ENCODE results near the gene SRSF1. TPM values are rescaled to one million over a fixed set of nuclear protein-coding genes. Genes with fewer than 3 reads are reported as not detected.

Gene SRSF1
- total RNA-seq, 1 experiment from 2014 or later: 462 TPM

GRCh38 chr17:57990037-57990436, 17.0 kb downstream of the SRSF1 start:
- WGBS (ENCODE audit: extremely low coverage, insufficient read length, low lambda C conversion rate): no CpG with 5 or more reads among the region's 2 CpGs
- peak overlapping the region in 1 of 3 experiments; percentile 38; a peak in 1 of 7 replicates for H3K27ac Mint-ChIP-seq

More at GRCh38 chr17:57990037-57990436, 17.0 kb downstream of the SRSF1 start:
- H3K4me2 ChIP-seq (ENCODE audit: insufficient read depth, insufficient read length, low read length): no peak overlapping the region
- H3K4me3 Mint-ChIP-seq: peak overlapping the region in 1 of 2 experiments; percentile 50; a peak in 1 of 5 replicates
- no peak overlapping the region for H3T11ph ChIP-seq (ENCODE audit: low read length)
- H3K4ac ChIP-seq (ENCODE audit: low read depth, low read length): no peak overlapping the region
- peaks cover 12% of the 10 kb centered on the region for H3K23me2 ChIP-seq (ENCODE audit: insufficient read length, low read depth, low read length, poor library complexity, severe bottlenecking)
- TF ChIP-seq CTCF (conservative IDR thresholded peaks at IDR 0.05): no peak
- H3K9ac ChIP-seq (ENCODE audit: extremely low read depth, insufficient read length, low read length): no peak overlapping the region
- H3K27ac ChIP-seq (ENCODE audit: insufficient read length, low read depth, low read length): no peak overlapping the region
- no peak overlapping the region for H3K14ac ChIP-seq (ENCODE audit: insufficient read depth, low read length)
- H3K4me1 Mint-ChIP-seq: peaks cover 41 to 46% of the 10 kb centered on the region in 2 experiments
- no peak overlapping the region for H3K18ac ChIP-seq (ENCODE audit: insufficient read length, low read depth, low read length)
- H2AK5ac ChIP-seq (ENCODE audit: insufficient read length, low read length): no peak overlapping the region
- H4K8ac ChIP-seq (replicated peaks; ENCODE audit: insufficient read length, low read depth, low read length): no peak overlapping the region
- H3K56ac ChIP-seq (ENCODE audit: insufficient read length, low read depth, low read length): no peak overlapping the region
- DNase-seq: no peak
- peaks cover 3% of the 10 kb centered on the region; the same call in 1 of the 2 replicates for H3K4me1 ChIP-seq (ENCODE audit: insufficient read depth, low read length)
- H2BK120ac ChIP-seq (ENCODE audit: low read depth, low read length, poor library complexity, severe bottlenecking): no peak overlapping the region
- H2AFZ ChIP-seq (ENCODE audit: low read length): no peak overlapping the region
- H2BK5ac ChIP-seq (ENCODE audit: insufficient read length, low read length): no peak overlapping the region
- no peaks in the 10 kb centered on the region for H4K20me1 ChIP-seq (ENCODE audit: control insufficient read depth, insufficient read depth, insufficient read length)
- H3K79me1 ChIP-seq (ENCODE audit: insufficient read depth, low read depth, low read length, poor library complexity, severe bottlenecking): peaks cover 4% of the 10 kb centered on the region
- H4K5ac ChIP-seq (ENCODE audit: insufficient read length, low read depth, low read length): no peak overlapping the region
- no peak overlapping the region for H4K91ac ChIP-seq (ENCODE audit: insufficient read length, low read depth, low read length)
- no peak overlapping the region for H2BK20ac ChIP-seq (ENCODE audit: low read depth, low read length, poor library complexity, severe bottlenecking)
- H2BK12ac ChIP-seq (ENCODE audit: insufficient read length, low read depth, low read length): no peak overlapping the region
- H3K27me3 Mint-ChIP-seq (ENCODE audit: low read depth): no peaks in the 10 kb centered on the region
- no peaks in the 10 kb centered on the region for H3K27me3 ChIP-seq (ENCODE audit: insufficient read depth, low read length)
- H3K36me3 Mint-ChIP-seq (ENCODE audit: insufficient read depth in 1 of 3, low read depth in 3 of 3): no peaks in the 10 kb centered on the region; a peak in 3 of 7 replicates
- H2BK15ac ChIP-seq (ENCODE audit: low read depth, low read length): no peak overlapping the region
- no peaks in the 10 kb centered on the region for H3K9me3 Mint-ChIP-seq
- H3K23ac ChIP-seq (ENCODE audit: insufficient read length, low read depth, low read length): no peak overlapping the region
- peaks cover 7% of the 10 kb centered on the region; the same call in 1 of the 2 replicates for H3K79me2 ChIP-seq (ENCODE audit: insufficient read depth, low read length)
- H3K9me3 ChIP-seq (ENCODE audit: control insufficient read depth, low read depth, low read length): no peaks in the 10 kb centered on the region

All from H9 (cell line).